H1 (cell line): ENCODE data around the gene FERMT1.

Experiments used
- ATF2 ChIP-seq: IDR thresholded peaks from 2 replicates; pipeline ENCODE4 v1.6.1; 2012; ENCODE audit warnings: low read length, inconsistent platforms
- BRCA1 ChIP-seq: IDR thresholded peaks from 2 replicates; pipeline ENCODE4 v1.6.1; 2012; ENCODE audit warnings: low read depth, low read length, improper control_type of control experiment
- MAFK ChIP-seq: IDR thresholded peaks from 2 replicates; pipeline ENCODE4 v1.6.1; 2012; ENCODE audit warnings: low read depth, mild to moderate bottlenecking, improper control_type of control experiment, low read length
- POLR2AphosphoS5 ChIP-seq: IDR thresholded peaks from 2 replicates; pipeline ENCODE4 v1.6.1; 2011; ENCODE audit warnings: low read depth, low read length
- SP2 ChIP-seq: IDR thresholded peaks from 2 replicates; pipeline ENCODE4 v1.6.1; 2012; ENCODE audit warnings: mild to moderate bottlenecking, low read length, inconsistent platforms
- YY1 ChIP-seq: IDR thresholded peaks from 2 replicates; pipeline ENCODE4 v1.6.1; 2011; ENCODE audit warnings: low read depth, mild to moderate bottlenecking, low read length
- TF ChIP-seq, protein P1 (sequence below): IDR thresholded peaks from 2 replicates; pipeline ENCODE4 v1.6.1; 2011; ENCODE audit warnings: low read depth, mild to moderate bottlenecking, low read length; ENCODE audit not compliant: insufficient read depth
- TF ChIP-seq, protein P2 (sequence below), 3 experiments: IDR thresholded peaks; 1 replicate in 2 of 3; 2 replicates in 1 of 3; pipeline versions ENCODE4 v1.5.1 to v1.6.1; 2011; ENCODE audit warnings: low read length in 3 of 3, mild to moderate bottlenecking in 3 of 3, inconsistent platforms in 2 of 3, low read depth in 1 of 3, moderate library complexity in 1 of 3; ENCODE audit not compliant: insufficient read depth in 1 of 3; ENCODE audit errors: control extremely low read depth in 1 of 3

GRCh38 chr20:6169251-6169650, 46.4 kb upstream of the FERMT1 start:
- TF ChIP-seq BRCA1: no peak
- TF ChIP-seq, protein P1, sequence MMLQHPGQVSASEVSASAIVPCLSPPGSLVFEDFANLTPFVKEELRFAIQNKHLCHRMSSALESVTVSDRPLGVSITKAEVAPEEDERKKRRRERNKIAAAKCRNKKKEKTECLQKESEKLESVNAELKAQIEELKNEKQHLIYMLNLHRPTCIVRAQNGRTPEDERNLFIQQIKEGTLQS: no peak
- TF ChIP-seq SP2: no peak
- TF ChIP-seq ATF2: no peak
- TF ChIP-seq POLR2AphosphoS5: no peak
- no peak for TF ChIP-seq MAFK
- TF ChIP-seq, protein P2, sequence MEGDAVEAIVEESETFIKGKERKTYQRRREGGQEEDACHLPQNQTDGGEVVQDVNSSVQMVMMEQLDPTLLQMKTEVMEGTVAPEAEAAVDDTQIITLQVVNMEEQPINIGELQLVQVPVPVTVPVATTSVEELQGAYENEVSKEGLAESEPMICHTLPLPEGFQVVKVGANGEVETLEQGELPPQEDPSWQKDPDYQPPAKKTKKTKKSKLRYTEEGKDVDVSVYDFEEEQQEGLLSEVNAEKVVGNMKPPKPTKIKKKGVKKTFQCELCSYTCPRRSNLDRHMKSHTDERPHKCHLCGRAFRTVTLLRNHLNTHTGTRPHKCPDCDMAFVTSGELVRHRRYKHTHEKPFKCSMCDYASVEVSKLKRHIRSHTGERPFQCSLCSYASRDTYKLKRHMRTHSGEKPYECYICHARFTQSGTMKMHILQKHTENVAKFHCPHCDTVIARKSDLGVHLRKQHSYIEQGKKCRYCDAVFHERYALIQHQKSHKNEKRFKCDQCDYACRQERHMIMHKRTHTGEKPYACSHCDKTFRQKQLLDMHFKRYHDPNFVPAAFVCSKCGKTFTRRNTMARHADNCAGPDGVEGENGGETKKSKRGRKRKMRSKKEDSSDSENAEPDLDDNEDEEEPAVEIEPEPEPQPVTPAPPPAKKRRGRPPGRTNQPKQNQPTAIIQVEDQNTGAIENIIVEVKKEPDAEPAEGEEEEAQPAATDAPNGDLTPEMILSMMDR (IDR thresholded peaks at IDR 0.05; ENCODE audit: control extremely low read depth in 1 of 3, insufficient read depth in 1 of 3, low read depth in 1 of 3, low read length in 3 of 3): peak in 2 of 3 experiments; percentile 5 to 20; a peak in 2 of 4 replicates
- no peak for TF ChIP-seq YY1
